ENCODE data around the gene WNT3A.

GRCh38 chr1:228071839-228072657 lies 65.2 kb downstream of the WNT3A start:
- no peak for TF ChIP-seq POLR2A (IDR thresholded peaks at IDR 0.05; ENCODE audit: low read depth)
- TF ChIP-seq, protein P1, sequence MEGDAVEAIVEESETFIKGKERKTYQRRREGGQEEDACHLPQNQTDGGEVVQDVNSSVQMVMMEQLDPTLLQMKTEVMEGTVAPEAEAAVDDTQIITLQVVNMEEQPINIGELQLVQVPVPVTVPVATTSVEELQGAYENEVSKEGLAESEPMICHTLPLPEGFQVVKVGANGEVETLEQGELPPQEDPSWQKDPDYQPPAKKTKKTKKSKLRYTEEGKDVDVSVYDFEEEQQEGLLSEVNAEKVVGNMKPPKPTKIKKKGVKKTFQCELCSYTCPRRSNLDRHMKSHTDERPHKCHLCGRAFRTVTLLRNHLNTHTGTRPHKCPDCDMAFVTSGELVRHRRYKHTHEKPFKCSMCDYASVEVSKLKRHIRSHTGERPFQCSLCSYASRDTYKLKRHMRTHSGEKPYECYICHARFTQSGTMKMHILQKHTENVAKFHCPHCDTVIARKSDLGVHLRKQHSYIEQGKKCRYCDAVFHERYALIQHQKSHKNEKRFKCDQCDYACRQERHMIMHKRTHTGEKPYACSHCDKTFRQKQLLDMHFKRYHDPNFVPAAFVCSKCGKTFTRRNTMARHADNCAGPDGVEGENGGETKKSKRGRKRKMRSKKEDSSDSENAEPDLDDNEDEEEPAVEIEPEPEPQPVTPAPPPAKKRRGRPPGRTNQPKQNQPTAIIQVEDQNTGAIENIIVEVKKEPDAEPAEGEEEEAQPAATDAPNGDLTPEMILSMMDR (IDR thresholded peaks at IDR 0.05) = no peak
- TF ChIP-seq EP300 (IDR thresholded peaks at IDR 0.05) = no peak
